ENCODE measurements around the gene LRP5. TPM values are rescaled to one million over a fixed set of nuclear protein-coding genes. Genes with fewer than 3 reads are reported as not detected.
"Not testable (repeated sequence)": the region's sequence is repeated elsewhere in the genome, so short reads cannot be mapped to it uniquely, and the experiment has no call there.

LRP5 gene
- total and polyA plus RNA-seq, 2 experiments from 2014 or later = 43.9 to 54.3 TPM

DNA sequence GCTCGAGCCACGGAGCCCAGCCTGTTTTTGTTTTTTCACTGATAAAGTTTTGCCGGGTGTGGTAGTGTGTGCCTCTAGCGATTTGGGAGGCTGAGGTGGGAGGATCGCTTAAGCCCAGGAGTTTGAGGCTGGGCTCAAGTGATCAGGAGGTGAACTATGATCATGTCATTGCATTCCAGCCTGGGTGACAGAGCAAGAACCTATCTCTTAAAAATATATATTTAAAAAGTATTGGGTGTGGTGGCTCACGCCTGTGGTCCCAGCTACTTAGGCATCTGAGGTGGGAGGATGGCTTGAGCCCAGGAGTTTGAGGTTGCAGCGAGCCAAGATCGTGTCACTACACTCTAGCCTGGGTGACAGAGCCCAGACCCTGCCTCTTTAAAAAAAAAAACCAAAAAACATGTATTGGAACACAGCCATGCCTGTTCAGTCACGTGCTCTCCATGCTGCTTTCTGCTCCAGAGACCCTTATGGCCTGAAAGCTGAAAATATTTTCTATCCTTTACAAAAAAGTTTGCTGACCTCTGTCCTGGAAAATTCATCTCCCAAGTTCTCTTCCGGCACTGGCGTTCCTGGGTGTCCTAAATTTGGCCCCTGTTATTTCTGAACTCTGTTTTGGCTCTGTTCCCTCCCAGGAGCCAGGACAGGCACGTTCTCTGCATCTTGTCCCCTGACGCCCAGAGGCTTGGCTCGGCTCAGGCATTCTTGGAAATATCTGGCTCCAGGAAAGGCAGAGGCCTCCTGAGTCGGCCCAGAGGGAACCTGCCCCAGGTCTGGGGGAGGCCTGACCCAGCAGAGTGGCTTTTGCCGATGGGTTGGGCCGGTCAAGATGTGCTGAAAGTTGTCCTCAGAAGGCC, 86.8 kb downstream of the LRP5 start:
- DNase-seq (ENCODE audit: low spot score) = no peak
- H3K79me2 ChIP-seq = peaks cover 27% of the 10 kb centered on the region
- H3K4me3 ChIP-seq = no peak overlapping the region
- TF ChIP-seq EZH2 (IDR thresholded peaks at IDR 0.05; ENCODE audit: borderline replicate concordance) = no peak
- TF ChIP-seq CTCF (IDR thresholded peaks at IDR 0.05; ENCODE audit: poor library complexity) = no peak
- TF ChIP-seq EZH2phosphoT487 (IDR thresholded peaks at IDR 0.05; ENCODE audit: low read depth, severe bottlenecking, unreplicated experiment) = no peak
- peak overlapping the region; percentile 60 for H3K27ac ChIP-seq
- H3K4me1 ChIP-seq (ENCODE audit: insufficient read depth) = peaks cover 30% of the 10 kb centered on the region
- H3K9me3 ChIP-seq (ENCODE audit: low read depth) = no peaks in the 10 kb centered on the region
- no peaks in the 10 kb centered on the region for H3K9me2 ChIP-seq (replicated peaks; ENCODE audit: insufficient read depth)
- H3K4me2 ChIP-seq = peak overlapping the region; percentile 13
- no peaks in the 10 kb centered on the region for H3K36me3 ChIP-seq (replicated peaks; ENCODE audit: insufficient read depth, low read depth)
- WGBS (ENCODE audit: low lambda C conversion rate, missing lambda C conversion rate) = 64% methylated on average over 17 of the region's 17 CpGs
- H3K27me3 ChIP-seq = no peaks in the 10 kb centered on the region
- H2AFZ ChIP-seq = no peak overlapping the region
- H4K20me1 ChIP-seq (ENCODE audit: insufficient read depth, poor library complexity, severe bottlenecking) = peaks cover 4% of the 10 kb centered on the region

DNA sequence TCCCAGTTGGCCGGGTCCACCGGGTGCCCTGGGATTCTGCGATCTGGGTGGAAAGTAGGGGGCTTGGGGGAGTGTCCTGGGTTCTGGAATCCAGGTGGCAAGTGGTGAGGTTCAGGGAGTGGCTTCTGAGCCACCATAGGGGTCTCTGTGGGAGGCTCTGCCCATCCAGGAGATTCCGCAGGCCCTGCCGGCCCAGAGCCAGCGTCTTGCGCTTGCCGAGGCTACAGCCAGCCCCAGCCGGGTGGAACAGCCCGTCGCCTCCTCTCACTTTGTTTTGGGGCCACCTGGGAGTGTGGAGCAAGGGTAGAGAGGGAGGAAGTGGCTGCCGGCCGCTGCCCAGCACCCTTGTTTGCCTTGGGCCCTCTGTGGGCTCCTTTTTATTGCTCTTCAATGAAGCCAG, 87.5 kb downstream of the LRP5 start:
- H3K27me3 ChIP-seq = no peaks in the 10 kb centered on the region
- WGBS (ENCODE audit: low lambda C conversion rate, missing lambda C conversion rate) = 89% methylated on average over 13 of the region's 13 CpGs
- DNase-seq (ENCODE audit: low spot score) = no peak
- no peaks in the 10 kb centered on the region for H3K9me3 ChIP-seq (ENCODE audit: low read depth)
- peak overlapping the region; percentile 60 for H3K27ac ChIP-seq
- H3K36me3 ChIP-seq (replicated peaks; ENCODE audit: insufficient read depth, low read depth) = no peaks in the 10 kb centered on the region
- H3K4me1 ChIP-seq (ENCODE audit: insufficient read depth) = peaks cover 30% of the 10 kb centered on the region
- no peak overlapping the region for H3K4me3 ChIP-seq
- peaks cover 27% of the 10 kb centered on the region for H3K79me2 ChIP-seq
- H3K9me2 ChIP-seq (replicated peaks; ENCODE audit: insufficient read depth) = no peaks in the 10 kb centered on the region
- TF ChIP-seq CTCF (IDR thresholded peaks at IDR 0.05; ENCODE audit: poor library complexity) (no peak), EZH2 (IDR thresholded peaks at IDR 0.05; ENCODE audit: borderline replicate concordance) (no peak), EZH2phosphoT487 (IDR thresholded peaks at IDR 0.05; ENCODE audit: low read depth, severe bottlenecking, unreplicated experiment) (no peak)
- peak overlapping the region; percentile 13 for H3K4me2 ChIP-seq
- H4K20me1 ChIP-seq (ENCODE audit: insufficient read depth, poor library complexity, severe bottlenecking) = peaks cover 4% of the 10 kb centered on the region
- no peak overlapping the region for H2AFZ ChIP-seq

DNA sequence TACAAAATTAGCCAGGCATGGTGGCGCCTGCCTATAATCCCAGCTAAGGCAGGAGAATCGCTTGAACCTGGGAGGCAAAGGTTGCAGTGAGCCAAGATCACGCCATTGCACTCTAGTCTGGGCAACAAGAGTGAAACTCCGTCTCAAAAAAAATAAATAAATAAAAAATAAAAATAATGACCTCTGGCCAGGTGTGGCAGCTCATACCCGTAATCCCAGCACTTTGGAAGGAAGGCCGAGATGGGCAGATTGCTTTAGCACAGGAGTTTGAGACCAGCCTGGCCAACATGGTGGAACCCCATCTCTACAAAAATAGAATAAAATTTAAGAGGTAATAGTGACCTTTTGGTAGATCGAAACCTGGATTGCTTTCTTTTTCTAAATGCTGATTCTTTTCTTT, 88.2 kb downstream of the LRP5 start:
- not testable (repeated sequence) for H3K36me3 ChIP-seq (replicated peaks; ENCODE audit: insufficient read depth, low read depth); H3K27ac ChIP-seq; H3K9me2 ChIP-seq (replicated peaks; ENCODE audit: insufficient read depth); DNase-seq (ENCODE audit: low spot score); H3K27me3 ChIP-seq; H4K20me1 ChIP-seq (ENCODE audit: insufficient read depth, poor library complexity, severe bottlenecking); H3K9me3 ChIP-seq (ENCODE audit: low read depth); H3K4me3 ChIP-seq; H2AFZ ChIP-seq; H3K4me2 ChIP-seq
- 93% methylated on average over 7 of the region's 7 CpGs for WGBS (ENCODE audit: low lambda C conversion rate, missing lambda C conversion rate)
- Histone ChIP-seq H3K4me1 (ENCODE audit: insufficient read depth) (peaks cover 30% of the 10 kb centered on the region), H3K79me2 (peaks cover 27% of the 10 kb centered on the region)

GRCh38 chr11:68401856-68402255, 89.5 kb downstream of the LRP5 start:
- H3K27ac ChIP-seq = no peak overlapping the region
- no peaks in the 10 kb centered on the region for H3K36me3 ChIP-seq (replicated peaks; ENCODE audit: insufficient read depth, low read depth)
- TF ChIP-seq CTCF (IDR thresholded peaks at IDR 0.05; ENCODE audit: poor library complexity) (no peak), EZH2phosphoT487 (IDR thresholded peaks at IDR 0.05; ENCODE audit: low read depth, severe bottlenecking, unreplicated experiment) (no peak), EZH2 (IDR thresholded peaks at IDR 0.05; ENCODE audit: borderline replicate concordance) (no peak)
- H3K9me2 ChIP-seq (replicated peaks; ENCODE audit: insufficient read depth) = no peaks in the 10 kb centered on the region
- H3K4me2 ChIP-seq = no peak overlapping the region
- H3K4me3 ChIP-seq = no peak overlapping the region
- peaks cover 36% of the 10 kb centered on the region for H3K4me1 ChIP-seq (ENCODE audit: insufficient read depth)
- no peak for DNase-seq (ENCODE audit: low spot score)
- H4K20me1 ChIP-seq (ENCODE audit: insufficient read depth, poor library complexity, severe bottlenecking) = no peaks in the 10 kb centered on the region
- no peaks in the 10 kb centered on the region for H3K9me3 ChIP-seq (ENCODE audit: low read depth)
- peaks cover 27% of the 10 kb centered on the region for H3K79me2 ChIP-seq
- H2AFZ ChIP-seq = no peak overlapping the region
- 93% methylated on average over 7 of the region's 7 CpGs for WGBS (ENCODE audit: low lambda C conversion rate, missing lambda C conversion rate)
- H3K27me3 ChIP-seq = no peaks in the 10 kb centered on the region
